ENCODE data around the gene MYD88. TPM values are rescaled to one million over a fixed set of nuclear protein-coding genes. Genes with fewer than 3 reads are reported as not detected.

Gene MYD88
- total and polyA plus RNA-seq, 4 experiments from 2014 or later = 50.5 to 129 (median 80.8) TPM

- H3K27ac ChIP-seq (ENCODE audit: low read depth, low read length) = peak overlapping the region; percentile 7
- peaks cover 0 to 8% of the 10 kb centered on the region in 2 donors for H3K9me3 ChIP-seq (ENCODE audit: control insufficient read depth in 1 of 2, low read length in 2 of 2)
- CTCF ChIA-PET (ENCODE audit: partially characterized antibody) = interaction anchor here (0.6 to 1.4 kb wide), 3 partner anchors 11 to 212 kb away, joined by 3 to 6 read pairs (median 3); partner anchors contain the start of gene DLEC1
- H3K4me1 ChIP-seq (ENCODE audit: insufficient read depth, low read length) = peaks cover 23% of the 10 kb centered on the region
- peaks cover 0 to 14% (median 7%) of the 10 kb centered on the region in 8 donors for H3K9me3 Mint-ChIP-seq
- H3K36me3 Mint-ChIP-seq = peaks cover 0 to 4% of the 10 kb centered on the region in 2 donors
- H3K4me3 ChIP-seq (ENCODE audit: low read length in 2 of 2) = no peak overlapping the region
- no peaks in the 10 kb centered on the region for H3K27me3 ChIP-seq (ENCODE audit: insufficient read depth, low read length)
- H3K4me1 Mint-ChIP-seq = peaks cover 19 to 35% (median 25%) of the 10 kb centered on the region in 4 donors
- no peaks in the 10 kb centered on the region for H3K36me3 ChIP-seq (ENCODE audit: insufficient read depth, low read length)
- POLR2A ChIA-PET (ENCODE audit: partially characterized antibody) = interaction anchor here (3.7 to 4.7 kb wide), 2 partner anchors 13 kb away, joined by 30 to 45 read pairs; partner anchors contain the start of genes ACAA1, MYD88 and OXSR1
- peak overlapping the region; percentile 78 to 95 (median 92) for H3K27ac Mint-ChIP-seq
- peak overlapping the region in 4 of 8 donors; percentile 15 to 62 (median 32) for H3K4me3 Mint-ChIP-seq
- DNase-seq = peak; percentile 42 to 70 (median 55)
- H3K27me3 Mint-ChIP-seq = no peaks in the 10 kb centered on the region
- intact Hi-C loops (cut with micrococcal nuclease) = loop anchor here (1.0 kb wide), 2 partner anchors 14 kb away; partner anchors contain the start of genes ACAA1 and OXSR1
Measured at GRCh38 chr3:38151667-38152265, 13.3 kb downstream of the MYD88 start.

GRCh38 chr3:38152609-38153008 is 14.1 kb downstream of the MYD88 start:
- H3K27me3 Mint-ChIP-seq = no peaks in the 10 kb centered on the region
- no peaks in the 10 kb centered on the region for H3K36me3 ChIP-seq (ENCODE audit: insufficient read depth, low read length)
- POLR2A ChIA-PET (ENCODE audit: partially characterized antibody) = interaction anchor here (1.6 to 4.7 kb wide), 3 partner anchors 10 to 14 kb away, joined by 6 to 45 read pairs (median 30); partner anchors contain the start of genes ACAA1, MYD88 and OXSR1
- H3K27ac ChIP-seq (ENCODE audit: low read depth, low read length) = no peak overlapping the region
- H3K27me3 ChIP-seq (ENCODE audit: insufficient read depth, low read length) = no peaks in the 10 kb centered on the region
- no peak overlapping the region for H3K4me3 ChIP-seq (ENCODE audit: low read length in 2 of 2)
- peaks cover 0 to 6% (median under 1%) of the 10 kb centered on the region in 8 donors for H3K9me3 Mint-ChIP-seq
- no peaks in the 10 kb centered on the region for H3K9me3 ChIP-seq (ENCODE audit: control insufficient read depth in 1 of 2, low read length in 2 of 2)
- H3K4me1 Mint-ChIP-seq = peaks cover 19 to 34% (median 25%) of the 10 kb centered on the region in 4 donors
- CTCF ChIA-PET (ENCODE audit: partially characterized antibody) = interaction anchor here (0.6 to 1.4 kb wide), 3 partner anchors 10 to 213 kb away, joined by 3 to 6 read pairs (median 4); no protein-coding TSS in a partner anchor
- H3K4me3 Mint-ChIP-seq = no peak overlapping the region
- H3K4me1 ChIP-seq (ENCODE audit: insufficient read depth, low read length) = peaks cover 23% of the 10 kb centered on the region
- peaks cover 0 to under 1% of the 10 kb centered on the region in 2 donors for H3K36me3 Mint-ChIP-seq
- H3K27ac Mint-ChIP-seq = peak overlapping the region; percentile 11 to 89 (median 71)
- DNase-seq = no peak
- intact Hi-C loops (cut with micrococcal nuclease) = loop anchor here (1.0 kb wide), 2 partner anchors 13 to 15 kb away; partner anchors contain the start of genes ACAA1 and OXSR1

DNA sequence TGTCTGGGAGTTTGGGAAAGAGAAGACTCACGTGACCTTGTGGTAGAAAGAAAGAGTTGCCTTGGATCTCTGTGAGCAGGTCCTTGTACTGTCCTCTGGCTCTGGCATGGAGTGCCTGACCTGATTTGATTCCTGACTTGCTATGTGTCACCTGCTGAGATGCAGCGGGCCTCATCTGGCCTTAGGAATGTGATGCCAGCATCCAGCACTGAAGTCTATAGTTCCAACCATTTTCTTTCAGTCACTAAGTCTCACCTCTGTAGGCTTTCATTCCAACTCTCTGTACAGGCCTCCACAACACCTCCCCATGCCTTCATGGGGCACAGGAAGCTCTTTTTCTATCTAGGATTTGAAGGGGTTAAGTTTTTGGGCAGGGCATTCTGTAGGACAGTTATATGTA is 14.8 kb downstream of the MYD88 start:
- POLR2A ChIA-PET (ENCODE audit: partially characterized antibody) = interaction anchor here (1.6 to 4.7 kb wide), 3 partner anchors 11 to 15 kb away, joined by 6 to 45 read pairs (median 30); partner anchors contain the start of genes ACAA1, MYD88 and OXSR1
- Mint-ChIP-seq H3K9me3 (peaks cover 0 to 2% (median 0%) of the 10 kb centered on the region in 8 donors), H3K27me3 (no peaks in the 10 kb centered on the region), H3K4me3 (no peak overlapping the region), H3K4me1 (peaks cover 17 to 28% (median 21%) of the 10 kb centered on the region in 4 donors), H3K27ac (peak overlapping the region in 2 of 7 donors; percentile 59 to 70), H3K36me3 (no peaks in the 10 kb centered on the region)
- no peaks in the 10 kb centered on the region for H3K36me3 ChIP-seq (ENCODE audit: insufficient read depth, low read length)
- H3K27me3 ChIP-seq (ENCODE audit: insufficient read depth, low read length) = no peaks in the 10 kb centered on the region
- CTCF ChIA-PET (ENCODE audit: partially characterized antibody) = interaction anchor here (1.1 to 1.4 kb wide), 2 partner anchors 10 to 12 kb away, joined by 4 to 6 read pairs; no protein-coding TSS in a partner anchor
- H3K4me1 ChIP-seq (ENCODE audit: insufficient read depth, low read length) = peaks cover 23% of the 10 kb centered on the region
- intact Hi-C loops (cut with micrococcal nuclease) = no loop called here
- no peak overlapping the region for H3K4me3 ChIP-seq (ENCODE audit: low read length in 2 of 2)
- no peaks in the 10 kb centered on the region for H3K9me3 ChIP-seq (ENCODE audit: control insufficient read depth in 1 of 2, low read length in 2 of 2)
- no peak for DNase-seq
- H3K27ac ChIP-seq (ENCODE audit: low read depth, low read length) = no peak overlapping the region

GRCh38 chr3:38154033-38154494 is 15.6 kb downstream of the MYD88 start:
- CTCF ChIA-PET (ENCODE audit: partially characterized antibody) = interaction anchor here (1.2 kb wide), 1 partner anchor 11 kb away, joined by 3 read pairs; the partner anchor contains the start of gene OXSR1
- peaks cover 17 to 28% (median 21%) of the 10 kb centered on the region in 4 donors for H3K4me1 Mint-ChIP-seq
- no peak overlapping the region for H3K4me3 Mint-ChIP-seq
- no peak overlapping the region for H3K4me3 ChIP-seq (ENCODE audit: low read length in 2 of 2)
- no peaks in the 10 kb centered on the region for H3K27me3 ChIP-seq (ENCODE audit: insufficient read depth, low read length)
- no peaks in the 10 kb centered on the region for H3K27me3 Mint-ChIP-seq
- H3K4me1 ChIP-seq (ENCODE audit: insufficient read depth, low read length) = peaks cover 23% of the 10 kb centered on the region
- H3K27ac Mint-ChIP-seq = no peak overlapping the region
- H3K9me3 ChIP-seq (ENCODE audit: control insufficient read depth in 1 of 2, low read length in 2 of 2) = no peaks in the 10 kb centered on the region
- H3K27ac ChIP-seq (ENCODE audit: low read depth, low read length) = no peak overlapping the region
- no peaks in the 10 kb centered on the region for H3K36me3 Mint-ChIP-seq
- H3K36me3 ChIP-seq (ENCODE audit: insufficient read depth, low read length) = no peaks in the 10 kb centered on the region
- no peak for DNase-seq
- intact Hi-C loops (cut with micrococcal nuclease) = no loop called here
- POLR2A ChIA-PET (ENCODE audit: partially characterized antibody) = interaction anchor here (1.6 to 4.7 kb wide), 4 partner anchors 11 to 17 kb away, joined by 6 to 45 read pairs (median 18); partner anchors contain the start of genes ACAA1, MYD88 and OXSR1
- H3K9me3 Mint-ChIP-seq = peaks cover 0 to 2% (median 0%) of the 10 kb centered on the region in 8 donors

DNA sequence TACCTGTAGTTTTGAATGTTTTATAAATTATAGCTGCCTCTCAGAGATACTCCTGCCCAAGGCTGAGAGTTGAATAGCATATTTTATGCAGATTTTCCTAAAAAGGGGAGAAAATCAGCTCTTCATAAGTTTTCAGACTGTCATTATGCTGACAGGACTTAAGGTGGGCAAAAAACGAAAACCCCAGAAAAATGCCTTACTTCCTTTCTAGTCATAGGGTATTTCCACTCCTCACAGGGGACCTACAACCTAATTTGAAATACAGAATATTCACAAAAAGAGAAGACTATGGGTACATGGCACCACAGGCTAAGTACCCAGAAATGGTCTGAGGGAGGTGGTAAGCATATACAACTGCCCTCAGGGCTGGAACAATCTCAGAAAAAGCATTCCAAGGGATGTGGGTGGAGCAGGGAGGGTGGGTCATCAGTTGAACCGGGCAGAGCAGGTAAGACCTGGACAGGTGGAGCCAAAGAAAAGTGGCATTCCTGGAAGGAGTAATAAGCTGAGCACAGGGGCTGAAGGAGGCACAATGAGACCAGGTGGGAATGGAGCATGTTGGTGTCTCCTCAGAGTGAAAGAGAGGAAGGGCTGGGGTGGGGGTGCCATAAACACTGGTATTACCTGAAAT is 16.3 kb downstream of the MYD88 start:
- peaks cover 0 to 2% (median 0%) of the 10 kb centered on the region in 8 donors for H3K9me3 Mint-ChIP-seq
- no peak overlapping the region for H3K4me3 Mint-ChIP-seq
- H3K9me3 ChIP-seq (ENCODE audit: control insufficient read depth in 1 of 2, low read length in 2 of 2) = no peaks in the 10 kb centered on the region
- H3K27ac ChIP-seq (ENCODE audit: low read depth, low read length) = no peak overlapping the region
- no peaks in the 10 kb centered on the region for H3K36me3 ChIP-seq (ENCODE audit: insufficient read depth, low read length)
- ChIA-PET POLR2A (ENCODE audit: partially characterized antibody) (interaction anchor here (2.2 to 4.7 kb wide), 2 partner anchors 10 to 18 kb away, joined by 6 to 45 read pairs; partner anchors contain the start of genes ACAA1 and OXSR1), CTCF (ENCODE audit: partially characterized antibody) (interaction anchor here (1.2 kb wide), 1 partner anchor 10 kb away, joined by 3 read pairs; the partner anchor contains the start of gene OXSR1)
- H3K27me3 ChIP-seq (ENCODE audit: insufficient read depth, low read length) = no peaks in the 10 kb centered on the region
- intact Hi-C loops (cut with micrococcal nuclease) = no loop called here
- H3K36me3 Mint-ChIP-seq = no peaks in the 10 kb centered on the region
- no peak overlapping the region for H3K4me3 ChIP-seq (ENCODE audit: low read length in 2 of 2)
- H3K27me3 Mint-ChIP-seq = no peaks in the 10 kb centered on the region
- H3K4me1 Mint-ChIP-seq = peaks cover 14 to 24% (median 19%) of the 10 kb centered on the region in 4 donors
- DNase-seq = no peak
- no peak overlapping the region for H3K27ac Mint-ChIP-seq
- H3K4me1 ChIP-seq (ENCODE audit: insufficient read depth, low read length) = peaks cover 23% of the 10 kb centered on the region

DNA sequence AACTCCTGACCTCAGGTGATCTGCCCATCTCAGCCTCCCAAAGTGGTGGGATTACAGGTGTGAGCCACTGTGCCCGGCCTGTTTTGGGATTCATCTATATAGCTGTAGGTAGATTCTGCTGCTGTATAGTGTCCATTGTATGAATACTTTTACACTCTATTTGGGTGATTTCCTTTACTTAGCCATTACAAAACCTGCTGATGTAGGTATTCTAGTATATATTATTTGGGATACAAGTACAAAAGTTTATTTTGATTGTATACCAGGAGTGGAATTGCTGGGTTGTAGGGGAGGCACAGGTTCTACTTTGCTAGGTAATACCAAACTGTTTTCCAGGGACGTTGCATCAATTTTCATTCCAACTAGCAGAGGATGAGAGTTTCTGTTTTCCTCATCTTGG is 17.4 kb downstream of the MYD88 start:
- Histone ChIP-seq H3K27ac (ENCODE audit: low read depth, low read length) (no peak overlapping the region), H3K4me1 (ENCODE audit: insufficient read depth, low read length) (peaks cover 20% of the 10 kb centered on the region), H3K27me3 (ENCODE audit: insufficient read depth, low read length) (no peaks in the 10 kb centered on the region), H3K4me3 (ENCODE audit: low read length in 2 of 2) (no peak overlapping the region), H3K36me3 (ENCODE audit: insufficient read depth, low read length) (no peaks in the 10 kb centered on the region), H3K9me3 (ENCODE audit: control insufficient read depth in 1 of 2, low read length in 2 of 2) (no peaks in the 10 kb centered on the region)
- Mint-ChIP-seq H3K4me3 (no peak overlapping the region), H3K36me3 (no peaks in the 10 kb centered on the region), H3K9me3 (peaks cover 0 to 2% (median 0%) of the 10 kb centered on the region in 8 donors), H3K27me3 (no peaks in the 10 kb centered on the region), H3K27ac (no peak overlapping the region), H3K4me1 (peaks cover 13 to 19% (median 14%) of the 10 kb centered on the region in 4 donors)
- POLR2A ChIA-PET (ENCODE audit: partially characterized antibody) = interaction anchor here (1.2 to 2.2 kb wide), 2 partner anchors 9 to 19 kb away, joined by 6 to 10 read pairs; partner anchors contain the start of genes ACAA1 and OXSR1
- intact Hi-C loops (cut with micrococcal nuclease) = no loop called here
- no peak for DNase-seq
- CTCF ChIA-PET (ENCODE audit: partially characterized antibody) = interaction anchor here (1.1 kb wide), 1 partner anchor 9 kb away, joined by 3 read pairs; no protein-coding TSS in a partner anchor

All from CD4-positive, alpha-beta memory T cell (primary cell).